GM19193 (cell line): ENCODE data around the gene POP5.

Experiments
- POLR2A ChIP-seq: IDR thresholded peaks from 4 replicates; pipeline ENCODE4 v1.6.1; 2011; ENCODE audit not compliant: insufficient read depth, insufficient read length; ENCODE audit errors: extremely low read depth

The POP5 gene

GRCh38 chr12:120592121-120593049, 11.2 kb upstream of the POP5 start:
- TF ChIP-seq POLR2A, result no peak

GRCh38 chr12:120590741-120591407, 9.7 kb upstream of the POP5 start:
- no peak for TF ChIP-seq POLR2A

- TF ChIP-seq POLR2A, result no peak
Measured at GRCh38 chr12:120588948-120589930, 8.0 kb upstream of the POP5 start.

GRCh38 chr12:120588371-120588770, 7.2 kb upstream of the POP5 start:
- no peak for TF ChIP-seq POLR2A

- TF ChIP-seq POLR2A, result no peak
Measured at GRCh38 chr12:120586860-120587259, 5.7 kb upstream of the POP5 start.

- no peak for TF ChIP-seq POLR2A
Measured at GRCh38 chr12:120586206-120586605, 5.0 kb upstream of the POP5 start.

GRCh38 chr12:120584343-120585149, 3.3 kb upstream of the POP5 start:
- TF ChIP-seq POLR2A, result no peak

GRCh38 chr12:120583478-120584030, 2.4 kb upstream of the POP5 start:
- TF ChIP-seq POLR2A, result no peak

GRCh38 chr12:120581998-120582397, 796 bp upstream of the POP5 start:
- no peak for TF ChIP-seq POLR2A

GRCh38 chr12:120579179-120579578, 2.0 kb downstream of the POP5 start:
- no peak for TF ChIP-seq POLR2A

GRCh38 chr12:120574106-120574505, 7.1 kb downstream of the POP5 start:
- no peak for TF ChIP-seq POLR2A

GRCh38 chr12:120573560-120573959, 7.6 kb downstream of the POP5 start:
- no peak for TF ChIP-seq POLR2A

- no peak for TF ChIP-seq POLR2A
Measured at GRCh38 chr12:120571299-120571698, 9.9 kb downstream of the POP5 start.

- no peak for TF ChIP-seq POLR2A
Measured at GRCh38 chr12:120563495-120563894, 17.7 kb downstream of the POP5 start.
